ENCODE results near the gene SLC44A5.
"Not testable (repeated sequence)": the region's sequence is repeated elsewhere in the genome, so short reads cannot be mapped to it uniquely, and the experiment has no call there.

The SLC44A5 gene

GRCh38 chr1:75521658-75522057 lies 89.3 kb downstream of the SLC44A5 start:
- Histone ChIP-seq H3K9me3 (ENCODE audit: control insufficient read depth, insufficient read depth, low read length) (no peaks in the 10 kb centered on the region), H3K9ac (ENCODE audit: low read depth, low read length) (no peak overlapping the region), H3K4me1 (ENCODE audit: insufficient read depth, low read length) (no peaks in the 10 kb centered on the region), H3K36me3 (ENCODE audit: insufficient read depth, low read length) (no peaks in the 10 kb centered on the region)

- Histone ChIP-seq H3K36me3 (ENCODE audit: insufficient read depth, low read length) (no peaks in the 10 kb centered on the region), H3K4me1 (ENCODE audit: insufficient read depth, low read length) (no peaks in the 10 kb centered on the region), H3K9ac (ENCODE audit: low read depth, low read length) (no peak overlapping the region), H3K9me3 (ENCODE audit: control insufficient read depth, insufficient read depth, low read length) (no peaks in the 10 kb centered on the region)
These were observed 89.9 kb downstream of the SLC44A5 start for GRCh38 chr1:75520862-75521475.

GRCh38 chr1:75519651-75520427 lies 91.1 kb downstream of the SLC44A5 start:
- Histone ChIP-seq H3K9me3 (ENCODE audit: control insufficient read depth, insufficient read depth, low read length) (no peaks in the 10 kb centered on the region), H3K9ac (ENCODE audit: low read depth, low read length) (no peak overlapping the region), H3K4me1 (ENCODE audit: insufficient read depth, low read length) (no peaks in the 10 kb centered on the region), H3K36me3 (ENCODE audit: insufficient read depth, low read length) (no peaks in the 10 kb centered on the region)

- H3K36me3 ChIP-seq (ENCODE audit: insufficient read depth, low read length), result no peaks in the 10 kb centered on the region
- H3K9ac ChIP-seq (ENCODE audit: low read depth, low read length), result no peak overlapping the region
- H3K9me3 ChIP-seq (ENCODE audit: control insufficient read depth, insufficient read depth, low read length), result no peaks in the 10 kb centered on the region
- H3K4me1 ChIP-seq (ENCODE audit: insufficient read depth, low read length), result no peaks in the 10 kb centered on the region
These were observed 92.2 kb downstream of the SLC44A5 start for GRCh38 chr1:75518686-75519085.

- Histone ChIP-seq H3K4me1 (ENCODE audit: insufficient read depth, low read length) (no peaks in the 10 kb centered on the region), H3K9ac (ENCODE audit: low read depth, low read length) (no peak overlapping the region), H3K9me3 (ENCODE audit: control insufficient read depth, insufficient read depth, low read length) (peaks cover 2% of the 10 kb centered on the region; the same call in 1 of the 2 replicates), H3K36me3 (ENCODE audit: insufficient read depth, low read length) (no peaks in the 10 kb centered on the region)
These were observed 96.6 kb downstream of the SLC44A5 start for GRCh38 chr1:75514270-75514669.

- H3K9me3 ChIP-seq (ENCODE audit: control insufficient read depth, insufficient read depth, low read length), result peaks cover 2% of the 10 kb centered on the region; the same call in 1 of the 2 replicates
- H3K4me1 ChIP-seq (ENCODE audit: insufficient read depth, low read length), result no peaks in the 10 kb centered on the region
- H3K36me3 ChIP-seq (ENCODE audit: insufficient read depth, low read length), result no peaks in the 10 kb centered on the region
- H3K9ac ChIP-seq (ENCODE audit: low read depth, low read length), result no peak overlapping the region
These were observed 103.9 kb downstream of the SLC44A5 start for GRCh38 chr1:75506976-75507375.

GRCh38 chr1:75503221-75503974 lies 107.5 kb downstream of the SLC44A5 start:
- no peaks in the 10 kb centered on the region for H3K4me1 ChIP-seq (ENCODE audit: insufficient read depth, low read length)
- no peaks in the 10 kb centered on the region for H3K9me3 ChIP-seq (ENCODE audit: control insufficient read depth, insufficient read depth, low read length)
- no peaks in the 10 kb centered on the region for H3K36me3 ChIP-seq (ENCODE audit: insufficient read depth, low read length)
- H3K9ac ChIP-seq (ENCODE audit: low read depth, low read length), result no peak overlapping the region

GRCh38 chr1:75502776-75503175 lies 108.1 kb downstream of the SLC44A5 start:
- Histone ChIP-seq H3K9ac (ENCODE audit: low read depth, low read length) (no peak overlapping the region), H3K9me3 (ENCODE audit: control insufficient read depth, insufficient read depth, low read length) (no peaks in the 10 kb centered on the region), H3K36me3 (ENCODE audit: insufficient read depth, low read length) (no peaks in the 10 kb centered on the region), H3K4me1 (ENCODE audit: insufficient read depth, low read length) (no peaks in the 10 kb centered on the region)

GRCh38 chr1:75501577-75502295 lies 109.2 kb downstream of the SLC44A5 start:
- H3K9ac ChIP-seq (ENCODE audit: low read depth, low read length), result no peak overlapping the region
- H3K36me3 ChIP-seq (ENCODE audit: insufficient read depth, low read length), result no peaks in the 10 kb centered on the region
- no peaks in the 10 kb centered on the region for H3K4me1 ChIP-seq (ENCODE audit: insufficient read depth, low read length)
- H3K9me3 ChIP-seq (ENCODE audit: control insufficient read depth, insufficient read depth, low read length), result no peaks in the 10 kb centered on the region

GRCh38 chr1:75492011-75492410 lies 118.9 kb downstream of the SLC44A5 start:
- Histone ChIP-seq H3K4me1 (ENCODE audit: insufficient read depth, low read length) (no peaks in the 10 kb centered on the region), H3K9ac (ENCODE audit: low read depth, low read length) (no peak overlapping the region), H3K9me3 (ENCODE audit: control insufficient read depth, insufficient read depth, low read length) (no peaks in the 10 kb centered on the region), H3K36me3 (ENCODE audit: insufficient read depth, low read length) (no peaks in the 10 kb centered on the region)

GRCh38 chr1:75487399-75487798 lies 123.5 kb downstream of the SLC44A5 start:
- H3K4me1 ChIP-seq (ENCODE audit: insufficient read depth, low read length), result no peaks in the 10 kb centered on the region
- no peak overlapping the region for H3K9ac ChIP-seq (ENCODE audit: low read depth, low read length)
- H3K9me3 ChIP-seq (ENCODE audit: control insufficient read depth, insufficient read depth, low read length), result peaks cover 6% of the 10 kb centered on the region; the same call in 1 of the 2 replicates
- no peaks in the 10 kb centered on the region for H3K36me3 ChIP-seq (ENCODE audit: insufficient read depth, low read length)

GRCh38 chr1:75484789-75485188 lies 126.1 kb downstream of the SLC44A5 start:
- H3K4me1 ChIP-seq (ENCODE audit: insufficient read depth, low read length), result no peaks in the 10 kb centered on the region
- peaks cover 6% of the 10 kb centered on the region; the same call in 1 of the 2 replicates for H3K9me3 ChIP-seq (ENCODE audit: control insufficient read depth, insufficient read depth, low read length)
- no peak overlapping the region for H3K9ac ChIP-seq (ENCODE audit: low read depth, low read length)
- H3K36me3 ChIP-seq (ENCODE audit: insufficient read depth, low read length), result no peaks in the 10 kb centered on the region

GRCh38 chr1:75482951-75483350 lies 128.0 kb downstream of the SLC44A5 start:
- H3K9ac ChIP-seq (ENCODE audit: low read depth, low read length), result no peak overlapping the region
- no peaks in the 10 kb centered on the region for H3K36me3 ChIP-seq (ENCODE audit: insufficient read depth, low read length)
- no peaks in the 10 kb centered on the region for H3K4me1 ChIP-seq (ENCODE audit: insufficient read depth, low read length)
- peaks cover 6% of the 10 kb centered on the region; the same call in 1 of the 2 replicates for H3K9me3 ChIP-seq (ENCODE audit: control insufficient read depth, insufficient read depth, low read length)

- H3K4me1 ChIP-seq (ENCODE audit: insufficient read depth, low read length); H3K9me3 ChIP-seq (ENCODE audit: control insufficient read depth, insufficient read depth, low read length); H3K36me3 ChIP-seq (ENCODE audit: insufficient read depth, low read length); H3K9ac ChIP-seq (ENCODE audit: low read depth, low read length): not testable (repeated sequence)
These were observed 134.4 kb downstream of the SLC44A5 start for GRCh38 chr1:75476486-75476885.
